ENCODE data around the gene KLHL12.

GRCh38 chr1:202923533-202923932 is 3.5 kb downstream of the KLHL12 start:
- TF ChIP-seq ATF3 (IDR thresholded peaks at IDR 0.05) (no peak), ZNF274 (IDR thresholded peaks at IDR 0.05; ENCODE audit: low read depth, low read length) (no peak), POLR2A (IDR thresholded peaks at IDR 0.05; ENCODE audit: borderline replicate concordance, extremely low read depth, insufficient read depth, insufficient read length) (no peak), REST (IDR thresholded peaks at IDR 0.05; ENCODE audit: low read depth) (no peak), EZH2phosphoT487 (IDR thresholded peaks at IDR 0.05; ENCODE audit: borderline replicate concordance) (no peak), CTCF (IDR thresholded peaks at IDR 0.05 in 2 of 3, conservative IDR thresholded peaks at IDR 0.05 in 1 of 3; ENCODE audit: borderline replicate concordance in 1 of 3, insufficient read depth in 1 of 3, low read depth in 2 of 3, low read length in 2 of 3) (no peak), POLR2AphosphoS5 (IDR thresholded peaks at IDR 0.05; ENCODE audit: low read depth, low read length) (no peak)
